GM18508 (cell line): Measurements from ENCODE around the gene KIF21B.
A peak's percentile ranks its signal among the peaks of the same experiment; 100 is the strongest.
"Not testable (repeated sequence)": the region's sequence is repeated elsewhere in the genome, so short reads cannot be mapped to it uniquely, and the experiment has no call there.

Source experiments
- ATAC-seq: cut with Tn5 transposase; IDR thresholded peaks from one replicate; pipeline ENCODE4 v1.9.1; 2021; ENCODE audit warnings: moderate number of reproducible peaks; ENCODE audit not compliant: insufficient read depth, unreplicated experiment

Gene KIF21B

GRCh38 chr1:200975458-200975857, 48.1 kb downstream of the KIF21B start:
- ATAC-seq = no peak

DNA sequence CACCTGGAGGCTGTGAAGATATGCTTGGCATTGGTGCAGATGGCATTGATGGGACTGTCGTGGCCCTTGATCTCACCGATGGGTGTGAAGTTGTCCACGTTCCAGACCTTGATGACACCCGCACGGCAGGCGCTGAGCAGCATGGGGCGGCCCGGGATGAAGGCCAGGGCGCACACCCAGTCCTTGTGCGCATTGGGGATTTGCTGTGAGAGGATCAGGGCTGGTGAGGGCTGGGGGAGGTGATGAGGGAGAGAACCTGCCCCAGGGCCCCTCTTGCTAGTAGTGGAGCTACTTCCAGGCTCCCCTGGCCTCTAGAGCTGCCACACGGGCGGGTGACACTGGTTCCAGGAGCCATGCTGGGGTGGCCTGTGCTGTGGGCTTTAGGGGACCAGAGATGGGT, 48.8 kb downstream of the KIF21B start:
- ATAC-seq = no peak

DNA sequence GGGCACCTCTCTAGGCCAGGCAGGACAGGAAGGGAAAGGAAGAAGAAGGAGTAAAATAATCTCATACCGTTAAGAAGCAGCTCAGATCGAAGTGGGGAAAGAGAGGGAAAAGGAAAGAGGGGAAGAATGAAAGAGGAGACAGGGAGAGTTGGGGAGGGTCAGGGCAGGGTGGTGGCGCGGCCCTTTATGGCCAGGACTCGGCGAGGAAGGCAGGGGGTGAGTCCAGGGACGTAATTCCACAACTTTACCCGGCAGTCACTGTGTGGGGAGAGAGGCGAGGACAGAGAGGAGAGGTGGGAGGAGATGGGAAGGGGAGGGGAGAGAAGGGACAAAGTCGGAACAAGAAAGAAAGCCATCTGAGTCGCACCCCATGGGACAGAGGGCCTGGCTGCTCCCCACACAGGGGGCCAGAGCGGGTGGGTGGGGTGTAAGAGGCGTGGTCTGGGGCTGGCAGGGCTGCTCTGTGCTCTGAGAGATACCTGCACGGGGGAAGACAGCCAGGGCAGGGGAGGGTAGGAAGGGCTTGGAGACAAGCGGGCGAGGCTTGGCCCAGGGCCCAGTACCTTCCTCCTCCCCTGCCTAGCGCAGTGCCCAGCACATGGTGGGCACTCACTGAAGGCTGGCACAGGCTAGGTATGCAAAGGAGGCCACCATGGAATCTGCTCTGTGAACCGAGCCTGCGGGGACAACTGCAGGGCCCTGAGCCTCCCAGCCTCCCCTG, 49.4 kb downstream of the KIF21B start:
- ATAC-seq = no peak

- no peak for ATAC-seq
These were observed 50.4 kb downstream of the KIF21B start for GRCh38 chr1:200972985-200973742.

DNA sequence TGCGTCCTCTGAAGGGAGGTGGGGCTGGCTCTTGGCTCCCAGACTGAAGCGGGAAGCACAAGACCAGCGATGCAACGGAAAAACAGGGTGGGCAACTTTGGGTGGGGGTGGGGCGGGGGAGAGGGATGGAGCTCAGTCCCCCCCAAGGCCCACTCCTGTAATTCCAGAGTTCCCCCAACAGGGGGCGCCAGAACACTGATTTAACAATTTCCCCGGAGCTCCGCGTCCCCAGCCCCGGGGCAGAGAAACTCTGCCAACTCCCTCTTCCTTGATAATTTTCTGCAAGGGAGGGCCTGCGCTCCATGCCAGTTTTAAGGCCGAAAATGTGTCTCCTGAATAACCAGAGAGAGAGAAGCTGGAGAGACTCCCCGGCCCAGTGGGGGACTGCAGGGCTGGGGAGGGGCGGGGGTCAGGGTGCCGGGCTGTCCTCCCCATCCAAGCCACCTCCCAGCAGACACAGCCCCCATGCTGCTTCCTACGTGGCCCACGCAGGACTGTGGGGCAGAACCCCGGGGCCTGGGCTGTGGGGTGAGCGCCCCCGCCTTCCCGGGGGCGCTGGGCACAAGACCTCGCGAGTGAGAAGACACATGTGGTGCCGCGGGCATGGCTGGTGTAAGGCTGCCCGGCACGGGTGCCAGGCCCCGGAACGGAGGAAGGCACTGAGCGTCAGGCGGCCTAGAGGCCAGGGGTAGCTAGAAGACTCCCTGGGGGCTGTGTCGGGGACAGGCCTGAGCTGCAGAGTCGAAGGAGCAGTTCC, 51.4 kb downstream of the KIF21B start:
- ATAC-seq = no peak

DNA sequence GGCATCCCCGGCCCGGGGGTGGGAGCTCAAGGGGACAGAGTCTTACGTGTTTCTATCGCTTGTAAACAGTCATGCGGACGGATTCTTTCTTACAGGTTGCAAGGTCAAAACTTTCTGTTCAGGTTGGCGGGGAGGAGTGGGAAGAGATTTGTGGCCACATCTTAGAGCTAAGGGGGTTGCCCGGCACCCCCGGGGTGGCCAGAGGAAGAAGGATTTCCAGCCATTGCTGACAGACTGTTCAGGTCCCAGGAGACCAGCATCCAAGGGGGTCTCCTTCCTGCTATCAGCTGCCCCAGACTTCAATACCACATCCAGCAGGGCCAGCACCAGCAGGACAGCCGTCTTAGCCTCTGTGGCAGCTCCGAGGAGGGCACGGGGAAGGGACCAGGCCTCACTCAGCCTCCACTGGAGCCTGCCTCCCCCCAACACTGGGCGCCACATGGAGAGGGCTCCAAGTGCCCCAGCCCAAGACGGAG, 52.0 kb downstream of the KIF21B start:
- no peak for ATAC-seq

DNA sequence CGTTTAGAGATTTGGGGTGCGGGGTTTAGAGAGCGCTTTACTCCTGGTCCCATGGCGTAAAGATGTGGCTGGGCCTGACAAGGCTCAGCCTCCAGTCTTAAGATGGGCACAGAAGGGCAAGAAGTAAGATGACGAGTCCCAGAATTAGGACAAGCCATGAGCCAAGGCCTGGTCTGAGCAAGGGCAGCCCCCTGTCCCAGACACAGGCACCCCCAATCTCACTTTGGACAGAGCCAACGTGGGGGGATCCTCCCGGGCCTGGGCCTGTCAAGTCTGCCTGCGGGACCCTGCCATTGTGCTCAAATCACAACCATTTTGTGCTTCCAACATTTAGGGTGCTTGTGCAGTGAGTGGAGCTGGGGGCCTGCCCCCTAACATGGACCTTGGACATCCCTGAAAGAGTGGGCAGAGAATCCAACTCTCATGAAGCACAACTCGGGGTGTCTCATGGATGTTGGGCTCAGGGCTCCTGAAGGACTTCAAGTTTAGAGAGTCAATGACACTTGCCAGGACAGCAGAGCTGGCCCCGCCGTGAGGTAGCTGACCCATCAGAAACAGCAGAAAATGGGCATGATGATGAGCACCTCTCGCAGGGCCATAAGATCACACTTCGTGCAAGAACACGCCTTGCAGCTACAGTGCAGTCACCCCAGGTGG, 52.6 kb downstream of the KIF21B start:
- ATAC-seq = no peak

GRCh38 chr1:200969726-200970561, 53.6 kb downstream of the KIF21B start:
- ATAC-seq = peak; percentile 84

DNA sequence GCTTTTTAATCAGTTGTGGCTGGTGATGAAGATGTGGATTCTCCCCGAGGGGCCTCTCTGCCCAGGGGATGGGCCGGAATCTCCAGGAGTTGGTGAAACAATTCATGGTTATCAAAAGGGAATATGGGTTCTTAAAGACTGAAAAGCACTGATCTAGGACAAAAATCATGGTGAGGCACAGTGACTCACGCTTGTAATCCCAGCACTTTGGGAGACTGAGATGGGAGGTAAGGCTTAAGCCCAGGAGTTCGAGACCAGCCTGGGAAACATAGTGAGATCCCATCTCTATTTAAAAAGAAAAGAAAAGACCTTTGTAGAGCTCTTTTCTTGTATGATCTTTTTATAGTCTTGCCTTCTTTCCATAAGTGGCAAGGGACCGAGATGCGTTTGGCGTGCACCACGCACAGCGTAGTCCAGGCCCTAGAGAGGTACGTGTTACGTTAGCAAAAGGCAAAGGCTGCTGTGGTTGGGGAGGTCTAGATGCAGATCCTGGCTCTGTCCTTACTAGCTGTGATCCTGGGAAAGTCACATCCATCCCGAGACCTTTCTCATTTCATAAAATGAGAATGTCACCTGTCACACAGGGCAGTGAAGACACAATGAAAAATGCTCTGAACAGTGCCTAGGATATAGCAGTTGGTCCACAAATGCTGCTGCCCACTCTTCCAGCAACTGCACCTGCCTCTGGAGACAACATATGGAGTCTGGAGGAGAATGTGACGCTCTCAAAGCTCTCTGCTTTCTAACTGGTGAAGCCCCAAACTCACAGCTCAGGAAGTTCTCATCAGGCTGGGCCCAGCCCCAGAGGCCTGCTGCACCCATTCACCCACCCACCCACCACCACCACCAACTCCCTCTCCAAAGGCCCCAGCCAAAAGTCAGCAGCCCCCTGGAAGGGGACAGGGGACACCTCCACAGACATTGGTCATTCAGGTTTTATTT, 54.8 kb downstream of the KIF21B start:
- no peak for ATAC-seq

GRCh38 chr1:200967693-200968468, 55.6 kb downstream of the KIF21B start:
- no peak for ATAC-seq

DNA sequence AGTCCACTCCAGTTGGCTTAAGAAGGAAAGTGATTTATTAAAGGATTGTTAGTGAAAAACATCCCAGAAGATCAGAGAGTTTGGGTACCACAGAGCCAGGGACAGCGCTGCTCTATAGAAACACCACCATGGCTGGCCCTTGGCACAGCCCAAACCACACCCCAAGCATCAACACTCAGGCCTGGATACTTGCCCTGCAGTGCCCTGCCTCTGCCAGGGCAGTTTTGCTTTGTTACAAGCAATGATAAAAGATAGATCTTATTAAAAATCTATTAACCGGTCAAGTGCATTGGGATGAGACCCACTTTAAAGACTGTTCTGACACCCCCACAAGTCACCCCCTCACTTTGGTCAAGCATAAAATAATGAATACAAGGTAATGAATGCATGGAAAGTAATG, 56.6 kb downstream of the KIF21B start:
- no peak for ATAC-seq

DNA sequence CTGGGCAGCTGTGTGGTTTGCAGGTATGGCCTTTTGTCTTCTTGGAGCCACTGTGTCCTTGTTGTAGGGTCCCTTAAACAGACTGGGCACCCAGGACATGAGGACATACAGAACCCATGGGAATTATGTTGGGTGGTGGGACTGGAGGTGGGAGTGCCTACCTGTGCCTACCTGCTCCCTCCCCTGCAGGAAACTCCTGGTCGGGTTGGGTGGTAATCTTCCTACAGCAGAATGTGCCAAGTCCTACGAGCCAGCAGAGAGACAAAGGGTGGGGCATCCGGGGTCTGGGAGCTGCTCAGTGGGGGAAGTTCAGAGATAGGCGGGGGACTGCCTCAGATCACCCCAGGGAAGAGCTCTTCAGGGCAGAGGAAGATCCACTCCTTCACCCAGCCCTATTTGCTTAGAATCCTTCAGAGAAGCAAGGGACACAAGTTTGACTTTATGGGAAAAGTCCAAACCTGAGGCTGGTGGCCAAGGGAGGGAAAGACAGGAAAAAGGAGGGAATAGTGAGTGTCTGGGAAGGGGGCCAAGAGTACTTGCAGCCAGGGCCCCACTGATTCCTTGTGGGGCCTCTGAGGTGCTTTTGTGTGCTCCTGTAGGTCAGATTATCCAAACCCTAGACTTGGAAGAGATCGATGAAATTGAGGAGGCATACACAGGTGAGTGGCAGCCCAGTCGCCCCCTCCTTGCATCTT, 58.3 kb downstream of the KIF21B start:
- no peak for ATAC-seq

DNA sequence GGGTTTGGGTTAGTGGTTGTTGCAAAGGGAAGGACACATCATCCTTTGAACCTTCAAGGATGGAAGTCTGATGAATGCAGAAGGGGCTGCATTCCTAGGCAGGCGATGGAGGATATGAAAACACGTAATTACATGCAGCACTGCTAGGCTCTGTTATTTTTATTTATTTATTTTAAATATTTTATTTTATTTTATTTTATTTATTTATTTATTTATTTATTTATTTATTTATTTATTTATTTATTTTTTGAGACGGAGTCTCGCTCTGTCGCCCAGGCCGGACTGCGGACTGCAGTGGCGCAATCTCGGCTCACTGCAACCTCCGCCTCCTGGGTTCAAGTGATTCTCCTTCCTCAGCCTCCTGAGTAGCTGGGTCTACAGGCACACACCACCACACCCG, 59.6 kb downstream of the KIF21B start:
- not testable (repeated sequence) for ATAC-seq

DNA sequence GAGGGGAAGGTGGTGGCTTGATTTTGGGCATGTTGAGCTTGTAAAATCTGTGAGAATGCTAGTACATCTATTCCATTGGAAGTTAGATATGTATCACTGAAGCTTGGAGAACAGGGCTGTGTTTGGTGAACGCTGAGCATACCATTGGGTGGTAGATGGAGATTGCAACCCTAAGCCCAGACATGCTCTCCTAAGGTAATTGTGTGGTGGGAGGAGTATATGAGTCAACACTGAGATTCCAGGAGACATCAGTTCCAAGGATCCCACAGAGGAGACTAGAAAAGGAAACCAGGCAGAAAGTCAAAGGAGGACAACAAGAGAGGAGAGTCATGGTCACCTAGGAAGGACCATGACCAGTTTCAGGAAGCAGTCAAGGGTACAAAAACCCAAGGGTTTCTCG, 60.4 kb downstream of the KIF21B start:
- ATAC-seq = no peak

- ATAC-seq = no peak
These were observed 60.9 kb downstream of the KIF21B start for GRCh38 chr1:200962631-200963030.

- not testable (repeated sequence) for ATAC-seq
These were observed 61.4 kb downstream of the KIF21B start for GRCh38 chr1:200962151-200962550.

GRCh38 chr1:200960948-200961340, 62.6 kb downstream of the KIF21B start:
- ATAC-seq = no peak
